ENCODE data around the gene EP300.
A peak's percentile ranks its signal among the peaks of the same experiment; 100 is the strongest.
"Not testable (repeated sequence)": the region's sequence is repeated elsewhere in the genome, so short reads cannot be mapped to it uniquely, and the experiment has no call there.

The EP300 gene

DNA sequence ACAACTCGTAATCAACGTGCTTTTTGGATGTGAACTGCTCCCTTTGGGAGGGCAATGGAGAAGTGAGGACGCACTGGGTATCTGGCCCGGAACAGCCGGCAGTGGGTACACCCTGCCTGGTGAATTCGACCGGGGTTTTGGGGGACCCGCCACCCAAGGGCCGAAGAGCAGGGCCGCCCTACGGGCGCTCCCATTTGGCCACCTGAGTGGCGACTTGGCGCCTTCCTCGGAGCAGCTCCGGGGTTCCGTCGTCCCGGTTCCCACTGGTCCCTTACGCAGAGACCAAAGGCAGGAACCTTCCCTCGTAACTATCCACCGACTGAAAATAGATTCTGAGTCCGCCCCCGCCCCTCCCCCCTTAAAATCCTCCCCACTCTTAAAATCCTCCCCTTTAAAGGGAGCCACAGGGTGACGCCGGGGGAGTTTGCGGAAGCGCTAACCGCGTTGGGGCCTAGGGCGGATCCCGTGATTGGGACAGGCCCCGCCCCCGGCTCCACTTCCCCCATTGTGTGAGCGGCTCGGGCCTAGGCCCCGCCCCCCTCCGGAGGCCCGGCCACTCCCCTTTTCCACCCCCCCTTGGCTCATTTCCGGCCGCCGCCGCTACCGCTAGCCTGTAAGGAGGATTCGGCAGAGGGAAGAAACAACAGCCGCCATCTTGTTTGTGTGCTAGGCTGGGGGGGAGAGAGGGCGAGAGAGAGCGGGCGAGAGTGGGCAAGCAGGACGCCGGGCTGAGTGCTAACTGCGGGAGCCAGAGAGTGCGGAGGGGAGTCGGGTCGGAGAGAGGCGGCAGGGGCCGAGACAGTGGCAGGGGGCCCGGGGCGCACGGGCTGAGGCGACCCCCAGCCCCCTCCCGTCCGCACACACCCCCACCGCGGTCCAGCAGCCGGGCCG, 1.0 kb upstream of the EP300 start:
- peak; percentile 59 for DNase-seq

GRCh38 chr22:41092847-41093411, 537 bp downstream of the EP300 start:
- DNase-seq, result no peak

DNA sequence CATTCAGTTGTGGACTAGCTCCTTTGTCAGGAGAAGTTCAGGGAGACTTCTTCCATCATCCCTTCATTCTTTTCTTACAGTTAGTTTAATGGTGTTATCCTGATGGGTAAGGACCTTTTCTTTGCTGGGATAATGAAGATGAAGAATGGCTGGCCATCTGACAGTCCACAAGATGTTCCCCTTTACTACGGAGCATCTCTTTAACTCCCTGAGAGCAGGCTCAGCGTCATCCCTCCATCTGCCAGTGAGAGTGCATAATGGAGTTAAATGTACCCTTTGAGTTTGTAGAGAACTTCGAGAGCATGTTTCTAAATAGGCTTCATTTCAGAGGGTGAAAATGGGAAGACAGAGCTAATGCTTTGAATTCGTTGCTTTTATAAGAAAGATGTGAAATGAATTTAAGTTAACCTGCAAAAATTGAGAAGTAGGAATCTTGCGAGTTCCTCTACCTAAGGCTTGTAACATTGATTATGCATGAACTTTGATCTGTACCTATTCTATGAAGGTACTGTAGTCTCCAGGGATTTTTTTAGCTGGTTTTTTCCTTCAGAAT, 1.7 kb downstream of the EP300 start:
- no peak for DNase-seq

GRCh38 chr22:41096391-41096790, 4.0 kb downstream of the EP300 start:
- no peak for DNase-seq

- DNase-seq, result no peak
These were observed 4.4 kb downstream of the EP300 start for GRCh38 chr22:41096841-41097240.

DNA sequence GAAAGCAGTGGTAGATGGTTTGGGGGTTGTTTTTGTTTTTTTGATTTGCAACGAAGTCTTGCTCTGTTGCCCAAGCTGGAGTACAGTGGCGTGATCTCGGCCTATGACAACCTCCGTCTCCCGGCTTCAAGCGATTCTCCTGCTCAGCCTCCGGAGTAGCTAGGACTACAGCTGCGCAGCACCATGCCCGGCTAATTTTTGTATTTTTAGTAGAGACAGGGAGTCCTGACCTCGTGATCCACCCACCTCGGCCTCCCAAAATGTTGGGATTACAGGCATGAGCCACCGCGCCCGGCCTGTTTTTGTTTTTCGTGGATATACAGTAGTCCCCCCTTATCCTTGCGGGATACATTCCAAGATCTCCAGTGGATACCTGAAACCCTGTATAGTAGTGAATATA, 6.6 kb downstream of the EP300 start:
- no peak for DNase-seq

DNA sequence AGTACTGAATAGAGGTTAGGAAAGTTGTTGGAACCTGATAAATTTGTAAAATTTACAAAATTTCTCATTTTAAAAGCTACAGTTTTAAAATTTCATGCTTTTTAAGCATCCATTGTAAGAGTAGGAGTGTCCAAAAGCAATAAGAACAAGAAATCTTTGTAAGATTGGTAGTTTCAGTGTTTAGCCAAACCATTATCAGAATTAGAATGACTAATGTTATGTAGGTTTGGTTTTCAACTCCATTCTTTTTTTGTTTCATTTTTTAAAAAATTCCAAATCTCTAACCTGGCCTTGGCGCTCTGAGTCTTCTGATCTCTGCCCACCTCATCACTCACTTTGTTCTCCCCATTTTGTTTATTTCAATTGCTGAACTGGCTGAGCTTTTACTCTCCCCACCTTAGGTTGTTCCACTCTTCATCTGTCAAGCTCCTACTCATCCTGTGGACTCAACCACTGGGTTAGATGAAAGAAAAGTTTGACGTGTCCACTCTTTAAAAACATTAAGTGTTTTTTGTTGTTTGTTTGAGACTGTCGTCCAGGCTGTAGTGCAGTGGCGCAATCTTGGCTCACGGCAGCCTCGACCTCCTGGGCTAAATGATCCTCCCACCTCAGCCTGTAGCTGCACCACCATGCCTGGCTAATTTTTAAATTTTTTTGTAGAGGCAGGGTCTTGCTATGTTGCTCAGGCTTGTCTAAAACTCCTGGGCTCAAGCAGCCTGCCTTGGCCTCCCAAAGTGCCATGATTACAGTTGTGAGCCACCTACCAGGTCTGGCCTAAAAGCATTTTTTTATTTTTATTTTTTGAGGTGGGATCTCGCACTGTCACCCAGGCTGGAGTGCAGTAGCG, 14.0 kb downstream of the EP300 start:
- DNase-seq, result no peak

GRCh38 chr22:41106969-41107325, 14.6 kb downstream of the EP300 start:
- DNase-seq, result not testable (repeated sequence)

DNA sequence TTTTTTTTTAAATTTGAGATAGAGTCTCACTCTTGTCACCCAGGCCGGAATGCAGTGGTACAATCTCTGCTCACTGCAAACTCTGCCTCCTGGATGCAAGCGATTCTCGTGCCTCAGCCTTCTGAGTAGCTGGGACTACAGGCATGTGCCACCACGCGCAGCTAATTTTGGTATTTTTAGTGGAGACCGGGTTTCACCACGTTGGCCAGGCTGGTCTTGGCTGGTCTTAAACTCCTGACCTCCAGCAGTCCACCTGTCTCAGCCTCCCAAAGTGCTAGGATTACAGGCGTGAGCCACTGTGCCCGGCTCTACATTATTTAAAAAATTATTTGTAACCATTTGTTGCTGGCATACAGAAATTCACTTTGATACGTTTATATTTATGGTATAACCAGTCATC, 18.6 kb downstream of the EP300 start:
- no peak for DNase-seq

- no peak for DNase-seq
These were observed 23.9 kb downstream of the EP300 start for GRCh38 chr22:41116342-41116741.

- no peak for DNase-seq
These were observed 25.0 kb downstream of the EP300 start for GRCh38 chr22:41117127-41117965.

DNA sequence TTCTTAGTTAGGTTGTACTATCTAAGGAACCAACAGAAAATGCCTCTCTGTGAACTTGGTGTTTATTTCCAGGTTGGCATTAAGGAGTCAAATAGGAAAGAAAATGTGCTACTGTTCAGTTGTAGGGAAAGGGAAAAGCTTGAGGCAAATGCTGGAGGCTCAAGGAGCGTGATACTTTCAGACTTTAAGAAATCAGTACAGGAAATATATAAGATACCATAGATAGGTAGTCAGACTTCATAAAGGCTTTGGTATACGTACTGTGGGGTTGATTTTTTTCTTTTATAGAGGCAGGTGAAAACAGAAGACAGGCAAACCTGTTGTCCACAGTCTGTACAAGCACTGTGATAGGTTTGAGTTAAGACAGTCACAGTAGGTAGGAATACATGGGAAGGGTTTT, 30.8 kb downstream of the EP300 start:
- DNase-seq, result no peak

- DNase-seq, result no peak
These were observed 31.7 kb downstream of the EP300 start for GRCh38 chr22:41124086-41124485.

GRCh38 chr22:41127451-41127850, 35.1 kb downstream of the EP300 start:
- DNase-seq, result no peak

- DNase-seq, result no peak
These were observed 36.2 kb downstream of the EP300 start for GRCh38 chr22:41128606-41129005.

DNA sequence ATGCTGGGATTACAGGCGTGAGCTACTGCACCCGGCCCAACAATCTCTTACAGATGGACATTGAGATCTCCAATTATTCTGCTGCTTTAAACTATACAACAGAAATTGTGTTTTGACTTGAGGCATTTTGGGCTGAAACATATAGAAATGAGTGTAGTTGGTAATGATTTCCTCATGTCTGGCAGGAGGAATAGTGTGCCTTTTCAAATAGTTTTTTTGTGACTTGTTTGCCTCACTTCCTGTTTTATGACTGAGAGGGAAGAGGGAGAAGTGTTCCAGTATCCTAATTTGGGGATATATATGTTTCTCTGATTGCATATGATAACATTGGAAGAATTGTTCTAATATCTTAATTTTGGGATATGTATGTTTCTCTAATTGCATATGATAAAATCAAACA, 40.2 kb downstream of the EP300 start:
- DNase-seq, result no peak

DNA sequence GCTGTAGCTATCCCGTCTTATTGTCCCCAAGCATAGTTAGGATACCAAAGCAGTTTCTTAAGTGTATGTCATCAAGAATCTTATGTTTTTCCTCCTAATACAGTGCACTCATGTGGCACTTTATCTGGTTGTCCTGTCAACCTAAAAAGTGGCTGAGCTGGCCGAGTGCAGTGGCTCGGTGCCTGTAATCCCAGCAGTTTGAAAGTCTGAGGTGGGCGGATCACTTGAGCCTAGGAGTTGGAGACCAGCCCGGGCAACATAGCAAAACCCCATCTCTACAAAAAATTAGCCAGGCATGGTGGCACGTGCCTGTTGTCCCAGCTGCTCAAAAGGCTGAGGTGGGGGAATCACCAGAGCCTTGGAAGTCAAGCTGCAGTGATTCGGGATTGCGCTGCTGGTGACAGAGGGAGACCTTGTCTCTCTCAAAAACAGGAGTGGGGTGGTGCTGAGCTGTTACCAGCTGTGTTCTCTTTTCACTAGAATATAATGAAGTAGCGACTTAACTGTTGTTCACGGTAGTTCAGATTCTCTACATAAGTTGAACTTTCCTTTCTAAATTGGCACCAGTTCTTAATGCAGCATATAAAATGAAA, 48.1 kb downstream of the EP300 start:
- no peak for DNase-seq

GRCh38 chr22:41145921-41146320, 53.5 kb downstream of the EP300 start:
- DNase-seq, result not testable (repeated sequence)

DNA sequence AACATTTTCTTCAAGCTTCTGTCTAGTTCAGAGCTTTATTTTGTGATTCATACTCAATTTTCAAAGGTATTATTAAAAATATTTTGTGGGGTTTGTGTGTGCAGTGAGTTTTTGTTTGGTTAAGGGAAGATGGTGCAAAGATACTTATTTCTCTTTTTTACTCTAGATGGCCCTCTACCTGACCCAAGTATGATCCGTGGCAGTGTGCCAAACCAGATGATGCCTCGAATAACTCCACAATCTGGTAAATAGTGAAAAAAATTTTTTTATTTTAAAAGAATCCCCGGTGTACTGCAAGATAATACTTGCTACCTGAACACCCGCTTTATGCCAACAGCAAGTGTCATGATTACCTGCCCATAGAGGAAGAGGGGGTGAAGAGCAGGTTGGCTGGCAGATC, 54.2 kb downstream of the EP300 start:
- DNase-seq, result no peak

DNA sequence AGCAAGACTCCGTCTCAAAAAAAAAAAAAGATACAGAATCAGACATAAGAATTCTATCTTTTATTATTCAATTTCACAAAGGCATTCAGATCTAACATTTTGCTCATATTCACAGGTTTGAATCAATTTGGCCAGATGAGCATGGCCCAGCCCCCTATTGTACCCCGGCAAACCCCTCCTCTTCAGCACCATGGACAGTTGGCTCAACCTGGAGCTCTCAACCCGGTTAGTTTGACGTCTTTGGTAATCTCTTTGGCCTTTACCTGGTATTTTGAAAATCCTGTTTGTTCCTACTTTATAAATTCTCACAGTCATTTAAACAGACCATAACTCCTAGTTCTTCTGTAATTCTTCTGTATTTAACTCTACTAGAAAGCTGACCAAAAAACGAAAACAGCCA, 55.3 kb downstream of the EP300 start:
- DNase-seq, result no peak

- no peak for DNase-seq
These were observed 60.5 kb downstream of the EP300 start for GRCh38 chr22:41152902-41153301.

- no peak for DNase-seq
These were observed 64.7 kb downstream of the EP300 start for GRCh38 chr22:41157083-41157482.

All from NCI-H2081 treated with DMSO at 0.1 percent for 48 hours (cell line).